NCI-H524 (cell line): ENCODE measurements around the gene NR0B2.

Experiments used
- DNase-seq, 2 experiments: peaks; one replicate each; lab custom pipeline; 2025; lab: John Stamatoyannopoulos, UW

Gene NR0B2

DNA sequence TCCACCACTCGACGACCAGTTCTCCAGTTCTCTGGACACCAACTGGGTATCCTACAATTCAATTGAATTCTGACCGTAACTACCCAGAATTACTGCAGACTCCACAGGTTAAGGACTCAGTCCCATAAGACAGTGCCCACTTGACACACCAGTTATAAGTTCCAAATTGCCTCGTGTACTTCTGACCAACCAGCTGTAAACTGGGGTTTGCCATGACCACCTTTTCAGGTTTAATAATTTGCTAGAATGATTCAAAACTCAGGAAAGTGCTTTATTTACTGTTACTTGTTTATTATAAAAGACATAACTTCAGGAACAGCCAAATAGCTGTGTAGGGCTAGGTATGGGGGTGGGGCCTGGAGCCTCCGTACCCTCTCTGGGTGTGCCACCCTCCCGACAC lies 23.0 kb upstream of the NR0B2 start:
- DNase-seq: no peak

DNA sequence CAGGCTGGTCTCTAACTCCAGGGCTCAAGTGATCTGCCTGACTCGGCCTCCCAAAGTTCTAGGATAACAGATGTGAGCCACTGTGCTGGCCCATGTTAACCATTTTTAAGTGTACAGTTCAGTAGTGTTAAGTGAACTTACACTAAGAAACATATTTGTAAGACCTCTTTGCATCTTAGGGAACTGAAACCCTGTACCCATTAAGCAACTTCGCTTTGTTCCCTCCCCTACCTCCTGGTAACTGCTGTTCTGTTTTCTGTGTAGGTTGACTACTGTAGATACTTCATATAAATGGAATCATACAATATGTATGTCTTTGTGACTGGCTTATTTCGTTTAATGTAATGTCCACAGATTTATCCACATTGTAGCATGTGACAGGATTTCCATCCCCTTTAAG lies 18.8 kb upstream of the NR0B2 start:
- DNase-seq: no peak

DNA sequence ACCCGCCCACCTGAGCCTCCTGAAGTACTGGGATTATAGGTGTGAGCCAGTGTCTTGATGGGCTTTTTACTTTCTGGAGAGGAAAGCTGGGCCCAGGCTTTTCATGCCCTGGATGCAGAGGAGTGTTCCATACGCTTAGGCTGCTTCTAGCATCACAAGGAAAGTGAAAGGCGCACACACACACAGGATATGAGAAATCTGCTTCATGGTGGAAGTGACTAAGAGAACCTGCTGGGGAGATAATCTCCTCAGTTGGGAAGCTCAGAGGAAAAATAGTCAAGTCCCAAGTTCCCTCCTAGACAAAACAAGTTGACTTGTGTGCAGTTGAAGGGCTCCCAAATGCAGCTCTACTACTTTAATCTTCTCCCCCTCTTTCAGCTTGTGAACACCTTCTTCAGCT lies 9.9 kb upstream of the NR0B2 start:
- no peak for DNase-seq

DNA sequence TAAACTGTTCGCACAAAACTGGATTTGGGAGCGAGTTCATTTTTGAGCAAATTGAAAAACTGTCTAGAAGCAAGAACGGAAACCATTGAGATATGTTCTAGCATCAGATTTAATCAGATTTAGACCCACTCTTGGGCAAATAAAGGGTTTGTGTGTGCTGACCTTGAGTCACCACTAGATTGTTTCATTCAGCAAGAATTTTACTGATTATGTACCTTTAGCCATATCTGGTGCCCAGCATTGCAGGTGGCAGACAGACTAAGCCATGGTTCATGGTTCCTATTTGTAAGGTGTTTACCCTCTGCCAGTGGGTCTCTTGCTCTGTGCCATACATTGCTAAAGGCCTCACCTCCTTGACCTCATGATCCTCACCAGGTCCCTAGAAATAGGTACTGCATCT lies 9.1 kb upstream of the NR0B2 start:
- no peak for DNase-seq

DNA sequence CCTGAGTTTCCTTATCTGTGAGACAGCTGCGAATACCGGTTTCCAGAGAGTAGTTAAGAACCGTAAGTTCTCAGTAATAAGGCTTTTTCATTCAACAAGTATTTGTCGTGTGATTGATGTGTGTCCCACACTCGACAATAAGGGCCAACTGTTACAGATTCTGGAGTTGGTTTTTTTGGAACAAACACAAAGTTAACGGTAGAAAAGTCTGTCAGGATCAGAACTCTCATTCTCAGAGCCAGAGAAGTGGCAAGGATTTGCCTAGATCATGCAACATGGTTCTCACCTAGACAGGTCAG lies 8.6 kb upstream of the NR0B2 start:
- DNase-seq: no peak

DNA sequence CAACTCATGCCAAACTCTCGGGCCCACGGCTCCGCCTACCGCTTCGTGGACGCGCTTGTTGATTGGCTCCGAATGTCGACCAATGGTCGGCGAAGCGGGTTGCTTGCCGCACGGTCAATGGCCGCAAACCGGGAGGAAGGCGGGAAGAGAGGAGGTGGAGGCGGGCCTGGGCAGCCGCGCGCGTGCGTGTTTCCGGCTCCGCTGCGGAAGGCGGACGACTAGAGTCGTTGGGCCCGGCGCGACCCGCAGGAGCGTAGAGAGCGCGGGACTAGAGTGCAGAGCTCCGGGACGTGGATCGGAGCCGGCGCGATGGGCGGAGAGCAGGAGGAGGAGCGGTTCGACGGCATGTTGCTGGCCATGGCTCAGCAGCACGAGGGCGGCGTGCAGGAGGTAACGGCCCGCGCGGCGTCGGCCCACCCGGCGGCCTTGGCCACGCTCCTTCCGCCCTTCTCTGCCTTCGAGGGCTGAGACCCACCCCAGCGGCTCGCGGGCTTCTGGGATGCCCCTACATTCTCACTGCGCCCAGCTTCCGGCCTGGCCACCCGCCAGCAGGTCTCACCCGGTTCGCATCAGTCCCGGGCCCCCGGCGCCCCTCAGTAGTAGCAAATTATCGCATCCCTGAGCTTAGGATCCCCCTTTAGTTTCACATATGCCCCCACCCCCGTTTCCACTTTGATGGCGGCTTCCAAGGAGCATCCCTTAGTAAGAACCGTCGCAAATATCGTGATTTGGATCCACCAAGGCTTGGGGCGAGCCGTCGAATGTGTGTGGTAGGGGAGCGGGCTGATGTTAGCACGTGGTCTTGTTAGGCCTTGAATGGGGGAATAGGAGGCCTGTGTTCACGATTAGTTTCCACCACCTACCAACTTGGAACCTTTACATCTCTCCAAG lies 8.0 kb upstream of the NR0B2 start, which contains the start of gene NUDC:
Gene NUDC, plus strand, starts transcription at position 204 of the 891 bp plus-strand sequence. Its CDS starts 106 bp downstream, at position 310.
- peak; percentile 87 to 96 for DNase-seq

DNA sequence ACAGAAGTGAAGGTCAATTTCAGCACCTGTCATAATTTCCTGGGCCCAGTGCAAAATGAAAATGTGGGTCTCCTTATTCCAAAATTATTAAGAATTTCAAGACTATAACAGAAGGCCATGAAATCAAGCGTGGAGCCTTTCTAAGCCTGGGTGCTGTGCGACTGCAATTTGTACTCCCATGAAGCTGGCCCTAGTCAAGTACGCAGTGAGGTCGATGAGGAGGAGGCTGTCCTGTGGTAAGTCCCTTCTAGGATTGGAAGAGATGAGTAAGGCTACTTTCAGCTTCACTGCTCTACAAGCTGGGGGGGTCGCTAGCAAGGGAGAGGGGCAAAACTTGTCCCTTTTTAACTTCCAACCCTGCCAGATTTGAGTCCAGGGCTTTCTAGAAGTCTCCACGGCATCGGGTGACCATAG lies 7.4 kb upstream of the NR0B2 start:
- no peak for DNase-seq

DNA sequence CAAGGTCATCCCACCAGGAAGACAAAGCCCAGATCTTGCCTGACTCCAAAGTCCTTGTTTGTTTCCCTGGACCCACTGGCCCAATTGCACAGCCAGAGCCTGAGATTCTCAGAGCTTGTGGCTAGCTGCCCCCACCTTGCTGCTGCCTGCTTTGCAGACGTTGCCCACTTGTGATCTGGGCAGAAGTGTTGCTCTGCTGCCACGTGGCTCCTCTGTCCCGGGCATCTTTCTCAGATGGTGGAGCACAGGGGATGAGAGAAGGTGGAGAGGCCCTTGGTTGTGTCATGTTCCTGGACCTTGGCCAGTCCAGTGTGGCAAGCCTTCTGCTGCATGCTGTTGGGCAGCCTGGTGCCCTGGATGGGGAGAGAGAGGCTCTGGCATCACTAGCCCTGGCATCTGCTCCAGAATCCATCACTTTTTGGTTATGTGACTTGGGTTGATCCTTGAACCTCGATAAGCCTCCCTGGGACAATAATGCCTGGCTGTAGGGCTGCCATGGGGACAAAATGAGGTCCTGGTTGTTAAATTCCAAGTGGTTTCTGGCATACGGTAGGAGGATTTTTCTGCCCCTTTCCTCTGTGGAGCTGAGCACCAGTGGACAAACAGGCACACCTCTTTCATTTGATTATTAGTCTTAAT lies 1.5 kb upstream of the NR0B2 start:
- no peak for DNase-seq

DNA sequence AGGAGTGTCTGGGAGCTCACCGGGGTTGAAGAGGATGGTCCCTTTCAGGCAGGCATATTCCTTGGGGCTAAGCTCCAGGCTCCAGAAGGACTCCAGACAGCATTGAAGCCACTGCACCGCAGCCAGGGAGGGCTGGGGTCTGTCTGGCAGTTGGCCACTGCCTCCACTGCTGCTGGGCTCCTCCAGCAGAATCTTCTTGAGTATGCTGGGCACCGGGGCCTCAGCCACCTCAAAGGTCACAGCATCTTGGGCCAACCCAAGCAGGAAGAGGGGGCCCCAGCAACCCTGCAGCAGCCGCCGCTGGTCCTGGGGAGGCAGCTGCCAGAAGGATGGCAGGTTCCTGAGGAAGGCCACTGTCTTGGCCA lies 404 bp downstream of the NR0B2 start:
- DNase-seq: no peak

DNA sequence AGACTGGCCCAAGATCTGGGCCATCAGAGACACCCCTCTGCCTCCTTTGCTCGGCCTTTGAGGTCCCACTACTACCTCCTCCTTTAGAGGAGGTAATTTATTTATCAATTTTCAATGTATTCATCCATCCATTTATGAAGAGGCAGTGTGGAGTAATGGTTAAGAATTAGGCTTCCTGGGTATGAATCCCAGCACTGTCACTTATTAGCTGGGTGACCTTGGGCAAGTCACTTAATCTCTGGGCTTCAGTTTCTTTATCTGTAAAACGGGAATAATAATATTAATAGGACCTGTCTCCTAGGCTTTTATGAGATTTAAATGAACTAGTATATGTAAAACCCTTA lies 1.7 kb downstream of the NR0B2 start:
- DNase-seq: no peak

DNA sequence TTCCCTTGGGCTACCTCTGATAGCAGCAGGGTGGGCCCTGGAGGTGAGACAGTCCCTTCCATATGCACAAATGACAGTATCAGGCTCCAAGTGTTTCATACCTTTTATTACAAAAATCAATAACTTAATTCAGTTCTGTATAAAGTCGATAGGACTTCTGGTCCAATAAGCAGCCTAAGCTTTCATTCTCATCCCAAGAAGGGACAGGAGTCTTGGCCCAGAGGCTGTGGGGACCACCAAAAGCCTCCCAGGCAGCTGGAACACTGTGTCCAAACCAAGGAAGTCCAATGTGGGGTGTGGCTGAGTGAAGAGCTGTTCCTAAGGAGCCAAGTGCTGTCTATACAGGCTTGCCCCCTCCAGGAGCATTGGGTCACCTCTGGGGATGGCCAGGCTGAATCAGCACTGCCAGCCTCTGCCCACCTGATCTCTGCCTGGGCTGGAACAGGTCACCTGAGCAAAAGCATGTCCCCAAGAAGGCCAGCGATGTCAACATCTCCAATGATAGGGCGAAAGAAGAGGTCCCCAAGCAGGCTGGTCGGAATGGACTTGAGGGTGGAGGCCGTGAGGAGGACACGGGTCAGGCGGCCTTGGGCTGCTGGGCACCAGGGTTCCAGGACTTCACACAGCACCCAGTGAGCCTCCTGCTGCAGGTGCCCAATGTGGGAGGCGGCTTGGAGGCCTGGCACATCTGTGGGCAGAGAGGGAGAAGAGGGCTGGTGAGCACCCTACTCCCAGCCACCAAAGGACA lies 2.2 kb downstream of the NR0B2 start:
- DNase-seq: no peak

DNA sequence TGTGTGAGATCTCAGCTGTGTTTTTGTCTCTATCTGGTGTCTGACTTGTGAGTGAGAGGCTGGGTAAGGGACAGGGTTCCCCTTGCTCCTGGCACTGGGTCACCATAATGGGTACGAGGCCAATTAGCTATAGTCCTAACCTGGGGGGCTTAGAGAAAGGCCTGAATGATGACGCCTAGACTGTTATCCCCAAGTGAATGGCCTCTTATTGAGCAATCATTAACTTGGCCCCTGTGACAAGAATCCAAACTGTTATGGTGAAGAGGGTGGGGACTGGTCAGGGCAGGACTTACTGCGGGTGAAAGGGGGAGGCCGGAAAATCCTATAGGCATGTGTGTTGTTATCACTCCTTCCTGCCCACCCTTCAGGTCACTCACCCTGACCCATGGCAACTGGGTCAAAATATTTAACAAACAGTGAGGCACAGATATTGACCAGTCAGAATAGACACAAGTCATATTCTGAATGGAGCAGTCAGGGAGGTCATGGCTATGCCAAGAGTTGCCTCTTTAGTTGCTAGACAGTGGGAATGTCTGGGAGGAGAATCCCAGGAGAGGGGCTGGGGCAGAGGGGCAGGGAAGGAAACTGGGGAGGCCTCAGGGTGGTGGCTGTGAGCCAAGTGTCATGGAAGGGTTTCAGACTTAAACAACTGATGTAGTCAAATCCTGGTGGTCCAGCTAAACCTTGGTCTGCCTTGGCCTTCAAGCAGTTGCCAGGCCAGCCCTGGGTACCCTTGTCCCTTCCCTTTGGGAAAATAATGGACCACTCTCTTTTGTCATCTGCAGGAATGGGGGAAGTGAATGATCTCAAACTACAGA lies 3.2 kb downstream of the NR0B2 start:
- DNase-seq: no peak

DNA sequence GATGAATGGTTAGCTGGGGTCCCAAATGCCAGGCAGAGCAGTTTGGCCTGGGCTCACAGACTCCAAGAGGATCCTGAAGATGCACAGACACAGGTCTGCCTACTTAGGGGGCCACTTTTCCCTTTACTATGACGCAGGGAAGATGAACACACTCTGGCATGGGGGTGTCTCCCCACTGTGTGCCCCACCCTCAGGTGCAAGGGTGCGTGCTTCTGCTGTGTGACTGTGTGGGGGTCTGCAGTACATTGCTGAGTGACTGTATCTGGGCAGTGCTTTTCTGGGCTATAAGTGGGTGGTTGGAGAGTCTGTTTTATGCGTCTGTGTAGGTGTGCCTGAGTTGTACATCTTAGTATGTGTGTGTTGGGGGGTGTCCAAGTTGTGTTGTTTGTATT lies 3.8 kb downstream of the NR0B2 start:
- no peak for DNase-seq

DNA sequence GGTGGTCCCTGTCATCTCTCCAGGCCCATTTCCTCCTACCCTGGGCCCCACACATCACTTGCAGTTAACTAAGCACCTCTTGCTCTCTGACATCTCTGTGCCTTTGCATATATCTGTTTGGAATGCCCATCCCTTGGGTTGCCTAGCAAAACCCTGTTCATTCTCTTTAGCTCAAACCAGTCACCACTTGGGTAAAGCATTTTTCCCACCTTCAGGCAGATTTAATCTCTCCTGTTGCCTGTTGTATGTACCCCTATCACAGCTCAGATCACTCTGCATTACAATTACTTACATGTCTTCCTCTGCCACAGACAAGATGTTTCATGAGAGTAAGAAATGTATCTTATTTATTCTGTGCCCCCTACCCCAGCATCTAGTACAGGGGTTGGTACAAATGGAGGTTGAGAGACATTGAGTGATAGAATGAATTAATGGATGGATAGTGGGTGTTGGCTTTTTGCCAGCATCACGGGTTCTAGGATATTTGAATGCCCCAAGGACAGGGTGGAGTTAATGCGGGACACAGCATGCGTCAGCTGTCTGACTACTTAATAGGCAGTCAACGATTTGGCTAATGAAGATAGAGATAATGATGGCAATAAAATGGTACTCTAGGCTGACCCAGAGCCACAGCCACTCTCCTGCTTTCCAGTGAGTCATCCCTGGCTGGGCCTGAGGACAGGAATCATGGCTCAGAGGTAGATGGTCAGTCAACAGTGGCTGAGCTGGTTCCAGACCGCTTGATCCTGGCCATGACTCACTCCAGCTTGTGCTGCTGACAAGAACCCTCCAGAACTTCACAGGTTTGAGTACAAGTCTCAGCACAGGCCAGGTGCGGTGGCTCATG lies 6.5 kb downstream of the NR0B2 start:
- DNase-seq: no peak

DNA sequence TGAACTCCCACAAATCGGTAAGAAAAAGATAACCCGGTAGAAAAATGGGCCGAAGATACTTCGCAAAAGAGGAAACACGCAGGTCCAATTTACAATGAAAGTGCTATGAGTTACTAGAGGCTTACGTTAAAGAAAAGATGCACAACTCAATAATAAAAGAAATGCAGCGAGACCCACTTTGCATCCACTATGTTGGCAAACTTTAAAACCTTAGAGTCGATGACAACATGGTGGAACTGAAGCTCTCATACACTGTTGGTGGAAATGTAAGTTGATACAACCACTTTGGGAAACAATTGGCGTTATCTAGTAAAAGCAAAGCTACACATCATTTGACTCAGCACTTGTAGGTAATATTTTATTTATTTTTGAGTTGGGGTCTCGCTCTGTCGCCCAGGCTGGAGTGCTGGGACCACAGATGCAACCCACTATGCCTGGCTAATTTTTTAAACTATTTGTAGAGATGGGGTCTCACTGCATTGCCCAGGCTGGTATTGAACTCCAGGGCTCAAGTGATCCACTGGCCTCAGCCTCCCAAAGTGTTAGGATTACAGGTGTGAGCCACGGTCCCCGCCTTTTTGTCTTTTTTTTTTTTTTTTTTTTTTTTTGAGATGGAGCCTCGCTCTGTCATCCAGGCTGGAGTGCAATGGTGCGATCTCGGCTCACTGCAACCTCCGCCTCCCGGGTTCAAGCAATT lies 12.8 kb downstream of the NR0B2 start:
- no peak for DNase-seq

DNA sequence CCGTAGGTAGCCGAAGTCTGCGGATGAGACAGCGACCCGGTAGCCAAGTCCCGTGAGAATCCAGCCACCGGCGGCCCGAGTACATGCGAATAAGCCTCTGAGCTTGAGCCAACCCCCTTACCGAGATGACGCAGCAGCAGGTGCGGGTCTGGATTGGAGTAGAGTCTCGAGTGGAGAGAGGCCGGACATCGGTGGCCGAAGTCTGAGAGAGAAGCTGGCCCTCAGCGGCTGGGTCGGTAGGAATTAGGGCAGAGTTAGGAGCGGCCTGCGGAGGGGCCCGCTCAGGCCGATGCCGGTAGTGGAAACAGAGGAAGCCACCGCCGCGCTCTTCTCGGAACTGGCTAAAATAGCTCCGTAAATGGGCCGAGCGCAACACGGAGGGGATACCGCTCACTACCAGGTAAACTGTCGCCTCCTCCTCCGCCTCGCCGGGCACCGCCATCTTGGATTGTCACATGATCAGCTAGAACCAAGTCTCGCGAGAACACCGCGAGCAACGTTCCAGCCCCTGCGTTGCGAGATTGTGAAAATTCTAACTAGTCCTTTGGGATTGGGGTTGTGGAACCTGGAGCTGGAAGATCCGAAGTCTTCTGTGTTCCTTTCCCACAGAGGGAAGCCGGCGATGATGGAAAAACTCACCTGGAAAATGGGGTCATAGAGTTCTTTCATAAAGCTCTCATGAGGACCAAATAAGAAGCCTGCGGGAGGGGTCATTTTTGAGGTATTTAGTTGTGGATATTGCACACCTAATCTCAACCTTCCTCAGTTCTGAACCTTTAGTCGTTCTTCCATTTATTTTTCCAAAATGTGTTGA lies 13.6 kb downstream of the NR0B2 start, which contains the start of gene GPATCH3:
Gene GPATCH3, minus strand, starts transcription at position 467 of the 814 bp plus-strand sequence. Its CDS starts 25 bp downstream, at position 442.
- DNase-seq: peak; percentile 87 to 94

DNA sequence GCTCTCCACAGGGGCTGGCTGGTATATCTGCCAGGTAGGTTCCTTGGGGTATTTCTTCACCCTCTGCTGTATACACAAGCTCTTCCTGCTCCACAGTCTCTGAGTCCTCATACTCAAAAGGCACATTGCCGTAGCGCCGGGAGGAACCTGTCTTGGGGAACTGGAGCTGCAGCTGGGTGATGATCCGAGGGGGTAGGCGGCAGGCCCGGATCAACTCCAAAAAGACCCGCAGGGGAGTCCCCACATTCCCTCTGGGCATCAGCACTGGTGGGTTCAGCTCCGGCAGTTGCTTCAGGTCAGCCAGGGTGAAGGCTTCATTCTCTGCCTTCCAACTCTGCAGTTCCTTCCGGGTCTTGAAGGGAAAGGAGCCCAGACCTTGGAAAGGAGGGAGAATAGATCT lies 16.4 kb downstream of the NR0B2 start:
- no peak for DNase-seq

DNA sequence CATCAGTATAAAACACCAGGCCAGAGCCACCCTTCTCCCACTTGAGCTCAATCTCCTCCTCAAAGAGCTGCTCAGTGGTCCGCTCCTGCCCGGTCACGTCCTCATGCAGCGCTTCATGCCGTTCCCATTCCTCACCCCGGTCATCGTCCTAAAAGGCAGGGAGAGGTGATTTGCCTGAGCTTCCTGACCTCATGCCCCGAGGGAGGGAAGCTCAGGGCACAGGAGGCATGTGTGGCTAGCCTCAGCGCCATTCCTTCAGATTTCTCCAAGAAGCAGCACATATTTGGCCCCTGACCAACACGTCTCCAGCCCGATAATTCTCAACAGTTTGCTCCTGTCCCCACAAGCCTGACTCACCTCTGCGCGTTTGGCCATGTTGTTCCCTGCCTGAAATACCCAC lies 19.5 kb downstream of the NR0B2 start:
- no peak for DNase-seq

DNA sequence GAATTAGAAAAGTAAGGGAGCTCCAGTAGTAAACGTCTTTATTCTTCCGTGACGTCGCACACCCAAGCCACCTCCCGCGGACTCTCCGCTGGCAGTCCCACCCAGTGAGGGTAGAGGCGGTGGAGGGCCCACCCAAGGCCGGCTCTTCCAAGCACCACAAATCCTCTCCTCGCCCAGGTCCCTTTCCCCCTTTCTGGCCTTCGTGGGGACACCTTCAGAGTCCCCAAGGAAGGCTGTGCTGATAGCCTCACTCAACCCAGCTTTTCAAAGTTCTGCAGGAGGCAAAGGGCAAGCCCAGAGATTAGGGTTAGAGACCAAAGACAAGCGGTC lies 23.3 kb downstream of the NR0B2 start:
- no peak for DNase-seq
